ENCODE measurements around the gene PNMA8B. TPM values are rescaled to one million over a fixed set of nuclear protein-coding genes. Genes with fewer than 3 reads are reported as not detected.

Gene PNMA8B
- total RNA-seq, 1 experiment from 2014 or later = 0.07 TPM

GRCh38 chr19:46487802-46488445 is 7.7 kb downstream of the PNMA8B start:
- peak; percentile 61 for DNase-seq (ENCODE audit: low read depth)

- no peak for DNase-seq (ENCODE audit: low read depth)
These were observed 8.4 kb downstream of the PNMA8B start for GRCh38 chr19:46487178-46487801.

DNA sequence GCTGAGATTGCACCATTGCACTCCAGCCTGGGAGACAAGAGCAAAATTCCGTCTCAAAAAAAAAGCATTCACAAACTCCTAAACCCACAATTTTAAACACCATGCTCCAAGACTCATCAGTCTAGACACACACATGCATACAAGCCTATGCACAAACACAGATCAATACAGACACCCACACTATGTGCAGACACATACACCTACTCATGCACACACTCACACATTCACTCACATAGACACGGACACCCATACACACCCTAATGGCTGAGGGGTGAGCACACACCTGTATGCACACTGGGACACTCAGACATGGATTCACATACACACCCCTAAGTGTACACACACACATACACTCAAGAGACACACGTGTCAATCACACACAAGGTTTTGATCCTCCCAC is 9.3 kb downstream of the PNMA8B start:
- no peak for DNase-seq (ENCODE audit: low read depth)

GRCh38 chr19:46484656-46485055 is 11.0 kb downstream of the PNMA8B start:
- DNase-seq (ENCODE audit: low read depth) = no peak

DNA sequence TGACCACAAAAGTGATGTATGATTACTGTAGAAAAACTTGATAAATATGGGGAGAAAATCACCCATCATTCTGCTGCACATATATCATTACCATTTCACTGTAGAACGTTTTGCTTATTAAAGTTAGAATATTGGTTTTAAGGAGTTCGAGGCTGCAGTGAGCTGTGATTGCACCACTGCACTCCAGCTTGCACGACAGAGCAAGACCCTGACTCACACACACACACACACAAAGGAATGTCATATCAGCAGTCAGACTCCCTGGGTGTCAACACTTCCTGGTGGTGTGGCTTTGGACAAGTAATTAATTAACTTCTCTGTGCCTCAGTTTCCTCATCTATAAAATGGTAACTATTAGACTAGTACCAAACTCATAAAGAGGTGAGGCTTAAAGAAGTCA is 13.0 kb downstream of the PNMA8B start:
- no peak for DNase-seq (ENCODE audit: low read depth)

GRCh38 chr19:46481947-46482346 is 13.7 kb downstream of the PNMA8B start:
- no peak for DNase-seq (ENCODE audit: low read depth)

GRCh38 chr19:46481223-46481848 is 14.3 kb downstream of the PNMA8B start:
- no peak for DNase-seq (ENCODE audit: low read depth)

- DNase-seq (ENCODE audit: low read depth) = no peak
These were observed 15.3 kb downstream of the PNMA8B start for GRCh38 chr19:46480415-46480814.

DNA sequence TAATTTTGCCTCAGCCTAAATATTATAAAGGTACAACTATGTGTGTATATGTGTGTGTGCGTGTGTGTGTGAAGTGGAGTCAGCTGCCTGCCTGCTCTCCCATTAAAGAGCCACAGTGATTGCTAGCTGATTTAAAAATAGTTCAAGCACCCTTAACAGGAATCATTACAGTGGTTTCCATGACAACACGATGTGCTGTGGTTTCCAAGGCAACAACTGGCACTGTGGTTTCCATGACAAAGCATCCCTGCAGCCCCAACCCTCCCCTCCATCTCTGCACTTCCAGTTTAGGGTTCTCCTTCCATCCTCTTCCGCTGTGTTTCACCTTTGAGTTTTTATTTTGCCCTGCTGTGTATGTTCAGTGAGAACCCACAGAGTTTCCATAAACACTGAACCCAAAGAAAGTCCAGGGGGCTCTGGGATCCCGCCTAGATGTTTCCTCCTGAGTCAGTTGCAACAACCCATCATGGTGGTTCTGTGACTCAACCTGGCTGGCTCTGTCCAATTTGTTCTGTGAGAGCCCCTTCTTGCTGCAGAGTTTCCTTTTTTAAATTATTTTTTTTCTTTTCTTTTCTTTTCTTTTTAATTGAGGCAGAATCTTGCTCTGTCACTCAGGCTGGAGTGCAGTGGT is 17.2 kb downstream of the PNMA8B start:
- peak; percentile 61 for DNase-seq (ENCODE audit: low read depth)

DNA sequence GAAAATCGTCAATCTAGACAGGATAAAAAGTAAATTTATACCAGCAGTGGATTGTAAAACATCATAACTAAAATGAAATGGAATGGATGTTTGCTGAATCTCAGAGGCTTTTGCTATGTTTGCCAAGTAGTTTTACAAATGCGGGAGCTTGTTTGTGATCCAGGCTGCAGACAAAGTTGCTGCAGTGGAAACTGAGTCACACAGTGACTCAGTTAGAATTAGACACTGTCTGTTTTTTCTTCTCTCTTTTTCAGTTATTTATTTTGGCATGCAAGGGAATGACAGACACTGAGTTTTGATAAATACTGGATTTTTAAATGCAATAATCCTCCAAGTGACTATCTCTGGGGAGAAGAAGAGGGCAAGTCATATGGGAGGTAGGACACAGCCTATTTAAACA is 19.7 kb downstream of the PNMA8B start:
- DNase-seq (ENCODE audit: low read depth) = no peak

- no peak for DNase-seq (ENCODE audit: low read depth)
These were observed 21.5 kb downstream of the PNMA8B start for GRCh38 chr19:46474211-46474610.

GRCh38 chr19:46472592-46472991 is 23.1 kb downstream of the PNMA8B start:
- no peak for DNase-seq (ENCODE audit: low read depth)

- no peak for DNase-seq (ENCODE audit: low read depth)
These were observed 23.7 kb downstream of the PNMA8B start for GRCh38 chr19:46471811-46472543.

- peak; percentile 50 for DNase-seq (ENCODE audit: low read depth)
These were observed 24.4 kb downstream of the PNMA8B start, which contains the start of gene PNMA8A for GRCh38 chr19:46471116-46471733. PNMA8A (minus strand) TSS chr19:46471563; CDS start chr19:46471035, 528 bp downstream.

GRCh38 chr19:46470376-46470775 is 25.3 kb downstream of the PNMA8B start:
- no peak for DNase-seq (ENCODE audit: low read depth)

DNA sequence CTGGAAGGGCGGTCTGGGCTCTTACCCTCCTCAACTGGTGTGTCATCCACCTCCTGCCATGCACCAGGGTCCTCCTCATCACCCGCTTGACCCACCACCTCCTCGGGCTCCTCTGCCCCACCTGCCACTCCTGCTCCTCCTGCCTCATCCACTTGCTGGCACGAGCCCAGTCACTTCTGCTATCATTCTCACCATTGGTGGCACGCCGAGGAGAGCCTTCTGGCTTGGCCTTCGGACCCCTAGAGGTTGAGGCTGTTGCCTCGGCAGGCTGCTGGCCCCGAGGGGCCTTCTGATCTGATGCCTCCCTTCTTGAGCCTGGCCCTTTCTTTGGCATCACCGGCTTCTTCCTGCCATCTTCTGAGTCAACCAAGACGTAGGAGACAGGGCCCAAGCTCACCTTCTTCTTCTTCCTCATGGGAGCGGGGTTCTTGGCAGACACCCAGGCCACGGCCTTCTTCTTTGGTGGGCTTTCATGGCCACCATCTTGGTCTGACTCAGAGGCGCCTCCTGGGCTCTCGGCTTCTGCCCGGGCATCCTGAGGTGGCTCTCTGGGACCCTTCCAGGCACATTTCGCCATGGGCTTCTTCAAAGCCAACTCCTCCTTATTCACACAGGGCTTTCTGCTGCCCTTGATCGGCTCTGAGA is 26.0 kb downstream of the PNMA8B start:
- DNase-seq (ENCODE audit: low read depth) = no peak

GRCh38 chr19:46466536-46467196 is 29.0 kb downstream of the PNMA8B start:
- DNase-seq (ENCODE audit: low read depth) = peak; percentile 64

DNA sequence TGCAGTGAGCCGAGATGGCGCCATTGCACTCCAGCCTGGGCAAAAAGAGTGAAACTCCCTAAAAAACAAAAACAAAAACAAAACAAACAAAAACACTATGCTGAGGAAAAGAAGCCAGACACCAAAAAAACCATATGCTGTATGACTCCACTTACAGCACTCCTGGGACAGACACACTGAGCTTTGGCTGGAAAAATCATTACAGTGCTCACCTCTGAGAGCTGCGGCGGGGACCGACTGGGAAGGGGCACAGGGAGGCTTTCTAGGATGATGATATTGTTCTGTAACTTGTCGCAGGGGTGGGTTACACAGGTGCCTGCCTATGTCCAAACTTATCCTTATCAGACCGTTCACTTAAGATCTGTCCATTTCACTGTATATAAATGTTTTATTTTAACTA is 32.2 kb downstream of the PNMA8B start:
- no peak for DNase-seq (ENCODE audit: low read depth)

DNA sequence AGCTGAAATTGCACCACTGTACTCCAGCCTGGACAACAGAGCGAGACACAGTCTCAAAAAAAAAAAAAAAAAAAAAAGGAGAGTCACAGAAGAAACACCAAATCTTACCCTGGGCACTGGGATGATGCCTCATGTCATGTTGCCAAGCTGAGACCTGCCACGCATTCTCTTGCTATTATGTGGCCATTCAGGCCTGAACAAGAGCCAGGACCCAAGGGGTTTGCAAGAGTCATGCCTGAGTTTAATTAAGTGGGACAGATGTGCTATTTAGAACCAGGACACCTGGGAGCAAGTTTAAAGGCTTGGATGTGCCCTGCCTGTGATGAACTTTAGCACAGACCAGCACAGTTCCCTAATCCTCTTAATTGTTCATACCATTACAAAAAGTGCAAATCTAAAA is 34.1 kb downstream of the PNMA8B start:
- DNase-seq (ENCODE audit: low read depth) = peak; percentile 39

DNA sequence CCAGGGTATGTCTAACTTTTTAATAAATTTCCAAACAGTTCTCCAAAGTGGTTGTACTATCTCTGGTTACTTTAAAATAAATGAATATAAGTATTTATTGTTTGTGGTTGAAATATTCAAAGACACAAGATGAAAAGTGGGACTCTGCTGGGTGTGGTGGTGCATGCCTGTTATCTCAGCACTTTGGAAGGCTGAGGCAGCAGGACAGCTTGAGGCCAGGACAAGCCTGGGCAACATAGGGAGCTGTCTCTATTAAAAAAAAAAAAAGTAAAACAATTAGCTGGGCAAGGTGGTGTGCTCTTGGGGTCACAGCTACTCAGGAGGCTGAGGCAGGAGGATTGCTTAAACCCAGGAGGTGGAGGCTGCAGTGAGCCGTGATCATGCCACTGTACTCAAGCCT is 34.7 kb downstream of the PNMA8B start:
- no peak for DNase-seq (ENCODE audit: low read depth)

Measured in M059J (cell line).